IgD-negative memory B cell (primary cell): ENCODE measurements around the gene WNT16. TPM values are rescaled to one million over a fixed set of nuclear protein-coding genes. Genes with fewer than 3 reads are reported as not detected.

ENCODE experiments used
- H3K27ac Mint-ChIP-seq, 3 donors: one replicate each; pipeline ENCODE4 v1.8.0; 2020 to 2022; ENCODE audit warnings: mild to moderate bottlenecking in 3 of 3, mixed read lengths in 3 of 3, moderate library complexity in 1 of 3
- H3K27me3 Mint-ChIP-seq: one replicate; pipeline ENCODE4 v1.8.0; 2021; ENCODE audit warnings: mixed read lengths
- H3K36me3 Mint-ChIP-seq: one replicate; pipeline ENCODE4 v1.8.0; 2020; ENCODE audit warnings: mild to moderate bottlenecking, mixed read lengths
- H3K4me1 Mint-ChIP-seq, 3 donors: one replicate each; pipeline ENCODE4 v1.8.0; 2020 to 2022; ENCODE audit warnings: mixed read lengths in 3 of 3, mild to moderate bottlenecking in 1 of 3
- H3K4me3 Mint-ChIP-seq, 4 donors: one replicate each; pipeline ENCODE4 v1.8.0; 2020 to 2022; ENCODE audit warnings: mild to moderate bottlenecking in 4 of 4, mixed read lengths in 4 of 4, moderate library complexity in 3 of 4
- H3K9me3 Mint-ChIP-seq, 3 donors: one replicate each; pipeline ENCODE4 v1.8.0; 2020 to 2021; ENCODE audit warnings: mixed read lengths in 3 of 3, mild to moderate bottlenecking in 1 of 3
- polyA plus RNA-seq: library from polyadenylated mRNA; unstranded; fragments of 300-500 nt; fragmentation: Illumina TruSeq; gene quantifications from one replicate; pipeline ENCODE4 v1.2.3, GENCODE V29; 2021

WNT16 gene
- polyA plus RNA-seq, 1 donor from 2014 or later, result 5.9 TPM

DNA sequence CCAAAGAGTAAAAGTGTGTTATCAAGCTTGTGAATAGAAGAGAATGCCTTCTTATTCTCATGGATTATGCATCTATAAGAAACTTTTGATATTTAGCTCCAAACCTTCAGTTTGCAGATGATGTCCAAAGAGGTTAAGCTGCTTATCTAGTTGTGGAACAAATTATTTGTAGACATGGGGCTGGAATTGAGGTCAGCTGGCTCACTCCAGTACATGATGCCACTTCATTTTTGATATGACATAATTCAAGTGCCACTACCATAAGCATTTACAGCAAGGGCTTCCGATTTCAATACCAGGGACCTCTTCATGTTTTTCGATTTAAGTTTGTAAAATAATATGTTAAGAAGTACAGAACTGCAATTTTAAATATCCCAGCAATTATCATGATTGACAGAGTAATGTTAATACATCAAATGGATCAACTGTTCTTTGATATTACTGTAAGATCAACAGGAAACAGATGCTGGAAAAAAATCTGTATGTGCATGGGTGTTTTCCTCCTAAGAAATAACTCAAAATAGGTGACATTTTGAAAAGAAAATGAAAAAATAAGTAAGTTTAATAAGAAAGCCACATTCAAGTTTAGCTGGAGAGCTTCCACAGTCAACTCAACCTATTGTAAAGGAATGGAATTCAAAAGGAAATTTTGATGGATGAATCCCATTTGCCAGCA is 54.6 kb downstream of the WNT16 start:
- Mint-ChIP-seq H3K36me3 (peaks cover 5% of the 10 kb centered on the region), H3K4me3 (peak overlapping the region; percentile 38 to 84 (median 58)), H3K27me3 (no peaks in the 10 kb centered on the region), H3K9me3 (no peaks in the 10 kb centered on the region), H3K4me1 (peaks cover 71 to 79% (median 78%) of the 10 kb centered on the region in 3 donors), H3K27ac (peak overlapping the region; percentile 77 to 96 (median 90))

DNA sequence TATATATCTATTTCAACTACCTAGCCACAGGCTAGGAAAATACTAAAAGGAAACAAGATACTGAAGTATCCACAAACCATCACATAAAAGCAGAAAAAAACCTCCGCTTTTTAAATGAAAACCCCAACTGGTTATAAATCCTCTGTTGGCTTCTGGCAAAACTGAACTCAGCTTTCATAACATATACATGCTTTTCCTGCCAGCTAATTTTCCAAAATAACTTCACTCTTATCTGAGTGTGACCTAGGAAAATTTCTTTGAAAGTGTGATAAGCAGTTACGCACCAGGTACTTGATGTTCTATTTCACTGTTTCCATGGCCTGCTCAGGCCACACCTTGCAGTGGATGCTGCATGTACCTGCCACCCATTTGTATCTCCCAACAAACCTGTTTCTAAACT is 55.5 kb downstream of the WNT16 start:
- Mint-ChIP-seq H3K4me1 (peaks cover 78 to 85% (median 84%) of the 10 kb centered on the region in 3 donors), H3K4me3 (peak overlapping the region in 3 of 4 donors; percentile 42 to 84 (median 75)), H3K36me3 (peaks cover 5% of the 10 kb centered on the region), H3K27me3 (no peaks in the 10 kb centered on the region), H3K27ac (peak overlapping the region; percentile 77 to 96 (median 90)), H3K9me3 (no peaks in the 10 kb centered on the region)

DNA sequence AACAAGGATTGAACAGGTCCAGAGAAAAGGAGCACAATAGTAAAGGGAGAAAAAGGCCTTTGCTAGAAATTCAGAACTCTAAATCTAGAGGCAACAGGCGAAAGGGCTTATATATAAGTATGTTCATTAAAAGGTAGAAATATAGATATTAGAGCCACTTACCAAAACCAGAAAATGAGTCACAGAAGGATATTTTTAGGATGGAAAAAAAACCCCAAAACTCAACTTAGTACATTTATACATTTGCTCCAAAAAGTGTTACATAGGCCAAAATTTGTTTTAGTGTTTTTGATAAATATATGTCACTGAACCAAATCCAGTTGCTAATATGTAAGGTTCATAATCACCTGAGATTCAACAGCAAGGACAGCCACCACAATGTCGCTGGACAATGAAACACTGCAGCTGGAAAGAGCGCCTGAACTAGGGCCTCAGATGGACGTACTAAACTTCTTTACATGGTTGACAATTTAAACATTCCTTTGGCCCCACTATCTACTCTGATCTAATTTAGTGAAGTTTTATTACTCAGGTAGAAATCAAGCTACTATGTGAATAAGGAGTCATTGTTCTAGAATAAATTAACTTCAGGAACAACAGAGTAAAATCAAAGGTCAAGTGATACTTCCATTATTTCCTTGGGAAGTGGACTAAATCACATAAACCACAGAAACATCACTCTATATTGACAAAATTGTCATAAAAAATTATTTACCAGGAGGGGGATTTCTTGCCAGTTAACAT is 56.4 kb downstream of the WNT16 start:
- Mint-ChIP-seq H3K4me1 (peaks cover 76 to 85% (median 84%) of the 10 kb centered on the region in 3 donors), H3K27me3 (no peaks in the 10 kb centered on the region), H3K4me3 (peak overlapping the region; percentile 42 to 83 (median 71)), H3K36me3 (peaks cover under 1% of the 10 kb centered on the region), H3K9me3 (no peaks in the 10 kb centered on the region), H3K27ac (peak overlapping the region; percentile 77 to 96 (median 90))

DNA sequence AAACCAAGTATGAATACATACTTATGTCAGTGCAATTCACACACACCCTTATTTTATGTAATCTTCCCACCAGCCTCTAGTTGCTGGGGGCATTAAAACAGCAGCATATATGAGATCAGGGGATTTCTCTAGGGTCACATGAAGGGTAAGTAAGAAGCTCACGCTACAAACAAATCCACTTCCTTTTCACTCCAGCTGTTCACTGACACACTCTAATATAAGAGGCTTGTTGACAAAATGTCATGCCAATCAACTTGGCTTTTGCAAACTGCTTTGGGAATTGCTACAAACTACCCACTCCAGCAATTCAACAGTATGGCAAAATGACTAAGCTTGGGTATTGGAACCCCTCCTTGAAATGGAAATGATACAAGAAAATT is 57.0 kb downstream of the WNT16 start:
- no peaks in the 10 kb centered on the region for H3K9me3 Mint-ChIP-seq
- H3K4me3 Mint-ChIP-seq, result peak overlapping the region; percentile 42 to 83 (median 71)
- peak overlapping the region; percentile 77 to 96 (median 90) for H3K27ac Mint-ChIP-seq
- no peaks in the 10 kb centered on the region for H3K27me3 Mint-ChIP-seq
- H3K4me1 Mint-ChIP-seq, result peaks cover 74 to 83% (median 82%) of the 10 kb centered on the region in 3 donors
- no peaks in the 10 kb centered on the region for H3K36me3 Mint-ChIP-seq

DNA sequence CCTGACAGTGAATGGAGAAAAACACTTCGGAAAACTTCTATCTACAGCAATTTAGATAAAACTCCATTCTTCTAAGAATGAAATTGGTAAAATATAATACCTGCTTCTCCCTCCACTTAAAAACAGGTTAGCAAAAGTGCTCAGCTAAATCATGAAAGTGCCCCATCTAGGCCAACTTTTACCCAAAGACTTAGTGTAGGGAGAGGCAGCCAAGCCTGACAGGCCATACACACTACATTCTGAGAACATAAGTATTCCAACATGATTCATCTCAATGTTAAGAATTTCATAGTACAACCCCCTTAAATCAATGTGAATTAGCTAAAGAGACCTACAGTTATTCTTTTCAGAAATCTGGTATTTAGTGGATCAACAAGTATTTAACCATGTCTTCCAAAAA is 60.1 kb downstream of the WNT16 start:
- H3K36me3 Mint-ChIP-seq, result peaks cover 8% of the 10 kb centered on the region
- peak overlapping the region; percentile 88 to 90 (median 89) for H3K27ac Mint-ChIP-seq
- H3K9me3 Mint-ChIP-seq, result no peaks in the 10 kb centered on the region
- H3K27me3 Mint-ChIP-seq, result no peaks in the 10 kb centered on the region
- peaks cover 70 to 86% (median 72%) of the 10 kb centered on the region in 3 donors for H3K4me1 Mint-ChIP-seq
- H3K4me3 Mint-ChIP-seq, result peak overlapping the region; percentile 21 to 87 (median 78)

DNA sequence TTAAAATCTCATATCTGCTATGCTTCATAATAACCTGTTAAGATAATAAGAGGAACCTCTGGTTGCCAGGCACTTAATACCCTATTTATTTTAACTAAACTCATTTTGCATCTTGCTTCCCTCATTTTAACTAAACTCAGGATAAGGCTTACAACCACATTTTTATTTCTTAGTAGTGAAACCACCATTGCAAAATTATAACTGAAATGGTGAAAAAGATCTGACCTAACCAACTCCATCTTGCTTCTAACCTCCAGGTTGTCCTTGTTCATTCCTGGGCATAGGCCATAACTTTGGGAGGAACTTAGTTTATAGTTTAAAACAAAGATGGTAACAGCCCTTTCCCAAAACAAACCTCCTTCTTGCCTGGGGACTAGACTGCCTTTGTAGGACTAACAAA is 61.3 kb downstream of the WNT16 start:
- H3K27me3 Mint-ChIP-seq, result no peaks in the 10 kb centered on the region
- H3K36me3 Mint-ChIP-seq, result peaks cover 10% of the 10 kb centered on the region
- H3K4me1 Mint-ChIP-seq, result peaks cover 69 to 82% (median 70%) of the 10 kb centered on the region in 3 donors

DNA sequence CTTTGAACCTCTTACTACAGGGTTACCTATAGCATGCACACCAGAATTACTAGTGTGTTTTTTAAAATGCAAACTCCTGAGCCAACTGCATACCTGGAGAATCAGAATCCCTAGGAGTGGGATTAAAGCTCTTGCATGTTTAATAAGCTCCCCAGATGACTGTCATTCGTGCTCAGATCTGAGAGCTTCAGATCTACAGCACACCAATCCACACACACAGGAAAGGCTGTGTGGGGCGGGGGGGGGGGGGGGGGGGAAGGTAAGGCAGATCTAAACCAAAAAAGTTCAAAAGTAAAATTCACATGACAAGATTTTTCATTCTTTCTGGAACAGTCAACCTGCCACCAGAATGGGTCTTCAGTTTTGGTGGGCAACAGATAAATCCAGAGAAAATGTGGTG is 61.8 kb downstream of the WNT16 start:
- H3K4me1 Mint-ChIP-seq, result peaks cover 65 to 77% (median 67%) of the 10 kb centered on the region in 3 donors
- H3K27ac Mint-ChIP-seq, result peak overlapping the region; percentile 73 to 89 (median 83)
- peaks cover 10% of the 10 kb centered on the region for H3K36me3 Mint-ChIP-seq
- no peaks in the 10 kb centered on the region for H3K9me3 Mint-ChIP-seq
- H3K4me3 Mint-ChIP-seq, result peak overlapping the region in 3 of 4 donors; percentile 0 to 74 (median 56)
- H3K27me3 Mint-ChIP-seq, result no peaks in the 10 kb centered on the region

More for the DNA sequence above, 61.3 kb downstream of the WNT16 start:
- no peaks in the 10 kb centered on the region for H3K9me3 Mint-ChIP-seq
- H3K4me3 Mint-ChIP-seq, result peak overlapping the region; percentile 0 to 82 (median 68)
- peak overlapping the region; percentile 73 to 89 (median 82) for H3K27ac Mint-ChIP-seq

Other genes with a start within 250 kb of the WNT16 start
- gene FAM3C, start 67.3 kb downstream of the WNT16 start, polyA plus RNA-seq, result 50.4 TPM